OCI-LY7 (cell line): ENCODE measurements around the gene KBTBD8. TPM values are rescaled to one million over a fixed set of nuclear protein-coding genes. Genes with fewer than 3 reads are reported as not detected.

Experiments
- BruUV-seq: library from RNA; stranded (reverse); fragments of 400-500 nt; replicated peaks from 2 replicates; lab custom pipeline; 2021; lab: Mats Ljungman, UMichigan
- CTCF ChIA-PET: fragments of 300-600 bp; sonication (Branson Sonifier 250); formaldehyde crosslinking; loops from one replicate; lab custom pipeline; 2022; ENCODE audit warnings: antibody characterized with exemption; ENCODE audit not compliant: unreplicated experiment; lab: Charles Lee
- POLR2A ChIA-PET: fragments of 300-600 bp; sonication (Branson Sonifier 250); formaldehyde crosslinking; loops from one replicate; lab custom pipeline; 2022; ENCODE audit warnings: antibody characterized with exemption; lab: Charles Lee
- DNase-seq: peaks from one replicate; pipeline ENCODE4 v3.0.0-alpha.2; 2015; ENCODE audit warnings: low spot score
- H2AFZ ChIP-seq: fragments of 200-600 bp; sonication (generic), shearing (Covaris generic); 2 replicates; pipeline ENCODE4 v1.6.1; 2014; ENCODE audit warnings: mild to moderate bottlenecking, antibody characterized with exemption, low read length, moderate library complexity
- H3K27ac ChIP-seq: fragments of 200-600 bp; sonication (generic); 2 replicates; pipeline ENCODE4 v1.5.1; 2014; ENCODE audit warnings: mixed run types, low read depth, mild to moderate bottlenecking, moderate library complexity, low read length, inconsistent platforms; ENCODE audit not compliant: poor library complexity, severe bottlenecking
- H3K36me3 ChIP-seq: fragments of 200-600 bp; sonication (generic); 2 replicates; pipeline ENCODE4 v1.6.1; 2014; ENCODE audit warnings: mild to moderate bottlenecking, antibody characterized with exemption, low read length, moderate library complexity, mixed read lengths; ENCODE audit not compliant: insufficient read depth
- H3K4me1 ChIP-seq: fragments of 200-600 bp; sonication (generic); 2 replicates; pipeline ENCODE4 v1.5.1; 2014; ENCODE audit warnings: mild to moderate bottlenecking, low read length; ENCODE audit not compliant: insufficient read depth, poor library complexity, severe bottlenecking
- H3K4me2 ChIP-seq: fragments of 200-600 bp; sonication (generic); 2 replicates; pipeline ENCODE4 v1.6.1; 2014; ENCODE audit warnings: mild to moderate bottlenecking, low read length
- H3K4me3 ChIP-seq: fragments of 200-600 bp; sonication (generic); 2 replicates; pipeline ENCODE4 v1.5.1; 2014; ENCODE audit warnings: mild to moderate bottlenecking, low read depth, low read length; ENCODE audit not compliant: poor library complexity, severe bottlenecking
- H3K79me2 ChIP-seq: fragments of 200-600 bp; sonication (generic); 2 replicates; pipeline ENCODE4 v1.6.1; 2016; ENCODE audit warnings: low read depth, mild to moderate bottlenecking, low read length, moderate library complexity, mixed read lengths; ENCODE audit not compliant: insufficient read depth
- H3K9me2 ChIP-seq: fragments of 200-600 bp; sonication (generic); 2 replicates; pipeline ENCODE4 v1.6.1; 2016; ENCODE audit warnings: mild to moderate bottlenecking, low read length, mixed read lengths; ENCODE audit not compliant: insufficient read depth
- H3K9me3 ChIP-seq: fragments of 200-600 bp; sonication (generic); 2 replicates; pipeline ENCODE4 v1.6.1; 2014; ENCODE audit warnings: mild to moderate bottlenecking, mixed run types, low read length, mixed read lengths
- H4K20me1 ChIP-seq: fragments of 200-600 bp; sonication (generic); 2 replicates; pipeline ENCODE4 v1.6.1; 2014; ENCODE audit warnings: mild to moderate bottlenecking, antibody characterized with exemption, low read length, moderate library complexity, mixed read lengths; ENCODE audit not compliant: insufficient read depth
- CTCF ChIP-seq: fragments of 200-600 bp; sonication (generic); conservative IDR thresholded peaks from 2 replicates; pipeline ENCODE4 v1.5.1; 2014; ENCODE audit warnings: mild to moderate bottlenecking, antibody characterized with exemption, low read length, moderate library complexity, mixed read lengths
- EZH2phosphoT487 ChIP-seq: fragments of 200-600 bp; sonication (generic); IDR thresholded peaks from 2 replicates; pipeline ENCODE4 v1.6.1; 2018; ENCODE audit warnings: low read depth, borderline replicate concordance, mild to moderate bottlenecking, mixed run types, antibody characterized with exemption, low read length, moderate library complexity, mixed read lengths
- intact Hi-C: fragments of 100-400 bp; cut with micrococcal nuclease; formaldehyde crosslinking; loops from one replicate; pipeline ENCODE4 v1.10.0; 2022; ENCODE audit not compliant: unreplicated experiment
- total RNA-seq, 2 experiments: library from RNA; depleted of rRNA in 1 of 2; stranded (reverse); fragments of >200 nt in 1 of 2; shearing (Covaris generic) in 1 of 2; gene quantifications; 2 replicates each; pipeline ENCODE4 v1.2.3, GENCODE V29; 2014 to 2022

KBTBD8 gene
- total RNA-seq, 2 experiments from 2014 or later: 16.4 to 24.8 TPM

- no peaks in the 10 kb centered on the region for H3K79me2 ChIP-seq
- no TSS peak for BruUV-seq
- H3K9me3 ChIP-seq: no peaks in the 10 kb centered on the region
- H3K9me2 ChIP-seq: no peaks in the 10 kb centered on the region
- no peak overlapping the region for H2AFZ ChIP-seq
- TF ChIP-seq EZH2phosphoT487: no peak
- no peak for TF ChIP-seq CTCF
- no peak overlapping the region for H3K4me3 ChIP-seq
- ChIA-PET CTCF (no interaction called here), POLR2A (interaction anchor here (0.5 to 1.4 kb wide), 2 partner anchors 8 to 13 kb away, joined by 4 read pairs; no protein-coding TSS in a partner anchor)
- intact Hi-C loops: no loop called here
- no peaks in the 10 kb centered on the region for H3K36me3 ChIP-seq
- DNase-seq: no peak
- H3K4me1 ChIP-seq: no peaks in the 10 kb centered on the region
- no peak overlapping the region for H3K27ac ChIP-seq
- no peak overlapping the region for H3K4me2 ChIP-seq
- no peaks in the 10 kb centered on the region for H4K20me1 ChIP-seq
Measured at GRCh38 chr3:66962664-66963063, 35.4 kb upstream of the KBTBD8 start.

DNA sequence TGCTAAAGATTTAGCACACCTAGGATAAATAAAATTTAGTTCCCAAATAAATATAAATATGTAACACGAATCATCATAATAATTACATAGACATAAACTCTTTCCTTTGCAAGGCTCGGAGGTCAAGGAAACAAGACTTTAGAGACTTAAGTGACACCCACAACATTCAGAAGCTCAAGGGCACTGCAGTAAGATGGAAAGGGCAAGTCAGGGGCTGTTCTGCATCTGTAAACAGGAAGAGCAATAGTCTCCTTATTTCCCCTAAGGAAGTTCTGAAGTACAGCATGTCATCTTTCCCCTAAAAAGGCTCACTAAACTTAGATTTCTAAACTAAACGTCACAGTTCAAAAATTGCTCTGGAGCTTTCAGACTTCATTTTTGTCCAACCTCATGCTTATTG, 26.9 kb upstream of the KBTBD8 start:
- H2AFZ ChIP-seq: peak overlapping the region; percentile 97
- ChIA-PET CTCF (interaction anchor here (1.1 to 2.7 kb wide), 5 partner anchors 56 to 142 kb away, joined by 3 to 16 read pairs (median 4); no protein-coding TSS in a partner anchor), POLR2A (interaction anchor here (0.6 to 4.7 kb wide), 15 partner anchors 9 to 383 kb away, joined by 3 to 41 read pairs (median 5); partner anchors contain the start of gene KBTBD8)
- peak; percentile 8 for DNase-seq
- intact Hi-C loops: loop anchor here (2.0 kb wide), 1 partner anchor 32 kb away; no protein-coding TSS in a partner anchor
- BruUV-seq: no TSS peak
- H4K20me1 ChIP-seq: no peaks in the 10 kb centered on the region
- H3K9me3 ChIP-seq: no peaks in the 10 kb centered on the region
- H3K36me3 ChIP-seq: no peaks in the 10 kb centered on the region
- peak overlapping the region; percentile 39 for H3K4me3 ChIP-seq
- no peaks in the 10 kb centered on the region for H3K79me2 ChIP-seq
- H3K27ac ChIP-seq: peak overlapping the region; percentile 73
- H3K4me2 ChIP-seq: peak overlapping the region; percentile 73
- TF ChIP-seq EZH2phosphoT487: no peak
- H3K9me2 ChIP-seq: no peaks in the 10 kb centered on the region
- H3K4me1 ChIP-seq: peaks cover 21% of the 10 kb centered on the region

GRCh38 chr3:66971891-66972551, 26.1 kb upstream of the KBTBD8 start:
- Histone ChIP-seq H3K9me3 (no peaks in the 10 kb centered on the region), H3K9me2 (no peaks in the 10 kb centered on the region), H3K4me1 (peaks cover 21% of the 10 kb centered on the region), H3K27ac (peak overlapping the region; percentile 73), H3K4me3 (peak overlapping the region; percentile 39), H2AFZ (peak overlapping the region; percentile 97), H3K4me2 (peak overlapping the region; percentile 73), H3K79me2 (no peaks in the 10 kb centered on the region), H4K20me1 (no peaks in the 10 kb centered on the region), H3K36me3 (no peaks in the 10 kb centered on the region)
- ChIA-PET CTCF (interaction anchor here (0.5 to 2.7 kb wide), 15 partner anchors 16 to 1906 kb away, joined by 3 to 16 read pairs (median 4); no protein-coding TSS in a partner anchor), POLR2A (interaction anchor here (0.6 to 4.7 kb wide), 23 partner anchors 9 to 152 kb away, joined by 3 to 41 read pairs (median 6); partner anchors contain the start of gene KBTBD8)
- intact Hi-C loops: loop anchor here (1.0 to 2.0 kb wide), 3 partner anchors 33 to 141 kb away; no protein-coding TSS in a partner anchor
- TSS peak; percentile 56 for BruUV-seq
- TF ChIP-seq EZH2phosphoT487 (no peak), CTCF (peak; percentile 95)
- DNase-seq: peak; percentile 94
